ENCODE measurements around the gene GBX1. TPM values are rescaled to one million over a fixed set of nuclear protein-coding genes. Genes with fewer than 3 reads are reported as not detected.

Gene GBX1
- total and polyA plus RNA-seq, 2 donors (not counting 1 experiment from before 2014, with no cell fraction given), result not detected

DNA sequence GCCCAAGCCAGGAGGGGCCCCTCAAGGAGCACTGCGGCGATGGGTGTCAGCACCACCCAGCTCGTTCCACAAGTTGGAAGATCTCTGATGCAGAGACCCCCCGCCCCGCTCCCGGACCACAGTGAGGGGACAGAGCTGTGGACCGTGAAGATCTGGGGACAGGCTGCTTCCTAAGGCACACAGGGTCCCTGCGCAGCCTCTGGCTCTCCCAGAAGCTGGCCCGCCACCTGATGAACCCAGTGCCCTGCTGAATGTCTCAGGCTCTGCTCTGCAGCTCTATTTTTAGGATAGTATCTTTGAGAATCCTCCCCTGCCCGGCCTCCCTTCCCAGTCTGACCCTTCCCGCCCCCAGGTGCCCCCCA is 29.7 kb downstream of the GBX1 start:
- H3K4me3 ChIP-seq (replicated peaks in 1 of 4; ENCODE audit: control extremely low read depth in 1 of 4, insufficient read depth in 1 of 4, low read depth in 3 of 4, low read length in 4 of 4), result no peak overlapping the region
- H3K4me2 ChIP-seq (ENCODE audit: extremely low read depth, insufficient read depth, low read length), result no peak overlapping the region
- H3K9ac ChIP-seq (ENCODE audit: insufficient read depth, low read length), result no peak overlapping the region
- peaks cover 25% of the 10 kb centered on the region for H3K36me3 ChIP-seq (ENCODE audit: control insufficient read depth, insufficient read depth, low read length)
- no peaks in the 10 kb centered on the region for H4K20me1 ChIP-seq (ENCODE audit: control insufficient read depth, extremely low read depth, insufficient read depth, low read length)
- DNase-seq (ENCODE audit: low read depth in 2 of 2), result no peak
- no peaks in the 10 kb centered on the region for H3K4me1 ChIP-seq (ENCODE audit: control insufficient read depth, extremely low read depth, insufficient read depth, low read length)
- H3K79me2 ChIP-seq (ENCODE audit: control insufficient read depth, insufficient read depth, low read length), result no peaks in the 10 kb centered on the region
- no peaks in the 10 kb centered on the region for H3K27me3 ChIP-seq (ENCODE audit: control insufficient read depth, insufficient read depth, low read length)
- no peak overlapping the region for H3K27ac ChIP-seq (ENCODE audit: insufficient read depth, low read length)
- H2AFZ ChIP-seq (ENCODE audit: low read length), result no peak overlapping the region
- TF ChIP-seq EZH2 (IDR thresholded peaks at IDR 0.05; ENCODE audit: low read length, missing control alignments), result no peak
- no peak for TF ChIP-seq CTCF (conservative IDR thresholded peaks at IDR 0.05 in 1 of 2, IDR thresholded peaks at IDR 0.05 in 1 of 2; ENCODE audit: low read depth in 1 of 2, low read length in 2 of 2)
- H3K9me3 ChIP-seq (ENCODE audit: control insufficient read depth, insufficient read depth, low read depth, low read length), result no peaks in the 10 kb centered on the region

- no peak for DNase-seq (ENCODE audit: low read depth in 2 of 2)
- Histone ChIP-seq H3K9me3 (ENCODE audit: control insufficient read depth, insufficient read depth, low read depth, low read length) (no peaks in the 10 kb centered on the region), H3K4me2 (ENCODE audit: extremely low read depth, insufficient read depth, low read length) (no peak overlapping the region), H3K9ac (ENCODE audit: insufficient read depth, low read length) (no peak overlapping the region), H3K4me3 (replicated peaks in 1 of 4; ENCODE audit: control extremely low read depth in 1 of 4, insufficient read depth in 1 of 4, low read depth in 3 of 4, low read length in 4 of 4) (no peak overlapping the region), H4K20me1 (ENCODE audit: control insufficient read depth, extremely low read depth, insufficient read depth, low read length) (no peaks in the 10 kb centered on the region), H3K79me2 (ENCODE audit: control insufficient read depth, insufficient read depth, low read length) (no peaks in the 10 kb centered on the region), H3K27me3 (ENCODE audit: control insufficient read depth, insufficient read depth, low read length) (no peaks in the 10 kb centered on the region), H2AFZ (ENCODE audit: low read length) (no peak overlapping the region), H3K27ac (ENCODE audit: insufficient read depth, low read length) (no peak overlapping the region), H3K36me3 (ENCODE audit: control insufficient read depth, insufficient read depth, low read length) (peaks cover 27% of the 10 kb centered on the region), H3K4me1 (ENCODE audit: control insufficient read depth, extremely low read depth, insufficient read depth, low read length) (no peaks in the 10 kb centered on the region)
- TF ChIP-seq EZH2 (IDR thresholded peaks at IDR 0.05; ENCODE audit: low read length, missing control alignments), result no peak
- no peak for TF ChIP-seq CTCF (conservative IDR thresholded peaks at IDR 0.05 in 1 of 2, IDR thresholded peaks at IDR 0.05 in 1 of 2; ENCODE audit: low read depth in 1 of 2, low read length in 2 of 2)
Observed at GRCh38 chr7:151137076-151137675, 30.3 kb downstream of the GBX1 start.

- no peaks in the 10 kb centered on the region for H4K20me1 ChIP-seq (ENCODE audit: control insufficient read depth, extremely low read depth, insufficient read depth, low read length)
- H3K4me1 ChIP-seq (ENCODE audit: control insufficient read depth, extremely low read depth, insufficient read depth, low read length), result no peaks in the 10 kb centered on the region
- TF ChIP-seq EZH2 (IDR thresholded peaks at IDR 0.05; ENCODE audit: low read length, missing control alignments) (no peak), CTCF (conservative IDR thresholded peaks at IDR 0.05 in 1 of 2, IDR thresholded peaks at IDR 0.05 in 1 of 2; ENCODE audit: low read depth in 1 of 2, low read length in 2 of 2) (no peak)
- DNase-seq (ENCODE audit: low read depth in 2 of 2), result no peak
- no peak overlapping the region for H3K4me3 ChIP-seq (replicated peaks in 1 of 4; ENCODE audit: control extremely low read depth in 1 of 4, insufficient read depth in 1 of 4, low read depth in 3 of 4, low read length in 4 of 4)
- peaks cover 22% of the 10 kb centered on the region for H3K36me3 ChIP-seq (ENCODE audit: control insufficient read depth, insufficient read depth, low read length)
- H3K4me2 ChIP-seq (ENCODE audit: extremely low read depth, insufficient read depth, low read length), result no peak overlapping the region
- H2AFZ ChIP-seq (ENCODE audit: low read length), result no peak overlapping the region
- H3K79me2 ChIP-seq (ENCODE audit: control insufficient read depth, insufficient read depth, low read length), result no peaks in the 10 kb centered on the region
- H3K9me3 ChIP-seq (ENCODE audit: control insufficient read depth, insufficient read depth, low read depth, low read length), result no peaks in the 10 kb centered on the region
- no peaks in the 10 kb centered on the region for H3K27me3 ChIP-seq (ENCODE audit: control insufficient read depth, insufficient read depth, low read length)
- no peak overlapping the region for H3K27ac ChIP-seq (ENCODE audit: insufficient read depth, low read length)
- no peak overlapping the region for H3K9ac ChIP-seq (ENCODE audit: insufficient read depth, low read length)
Observed at GRCh38 chr7:151135866-151136843, 31.3 kb downstream of the GBX1 start.

All from fibroblast of lung (primary cell).